ENCODE data around the gene SLC5A8. TPM values are rescaled to one million over a fixed set of nuclear protein-coding genes. Genes with fewer than 3 reads are reported as not detected.
"Not testable (repeated sequence)": the region's sequence is repeated elsewhere in the genome, so short reads cannot be mapped to it uniquely, and the experiment has no call there.

Gene SLC5A8
- total and polyA plus RNA-seq, 4 donors = not detected

- 85% methylated on average over 35 of the region's 35 CpGs for WGBS
- not testable (repeated sequence) for H3K9ac ChIP-seq (ENCODE audit: low read depth in 1 of 2, low read length in 2 of 2); H3K9me3 ChIP-seq (ENCODE audit: control insufficient read depth in 4 of 4, low read length in 3 of 4); H3K27me3 ChIP-seq (ENCODE audit: control insufficient read depth in 4 of 4, insufficient read depth in 4 of 4, low read length in 3 of 4); H3K27ac ChIP-seq (ENCODE audit: low read depth in 1 of 2, low read length in 2 of 2); DNase-seq (ENCODE audit: low spot score); H3K4me1 ChIP-seq (ENCODE audit: control insufficient read depth in 4 of 4, insufficient read depth in 4 of 4, low read length in 3 of 4); H3K4me3 ChIP-seq (ENCODE audit: low read depth in 1 of 3, low read length in 3 of 3); H3K36me3 ChIP-seq (ENCODE audit: control insufficient read depth in 4 of 4, insufficient read depth in 3 of 4, low read depth in 1 of 4, low read length in 3 of 4)
These were observed 64.1 kb downstream of the SLC5A8 start for GRCh38 chr12:101145777-101146431.

- TF ChIP-seq RAD21 (IDR thresholded peaks at IDR 0.05) (no peak), RXRA (IDR thresholded peaks at IDR 0.05) (no peak), FOXA2 (IDR thresholded peaks at IDR 0.05) (no peak), TAF1 (conservative IDR thresholded peaks at IDR 0.05) (no peak), GABPA (IDR thresholded peaks at IDR 0.05 in 1 of 2, conservative IDR thresholded peaks at IDR 0.05 in 1 of 2) (no peak), HNF4A (conservative IDR thresholded peaks at IDR 0.05) (no peak), JUND (IDR thresholded peaks at IDR 0.05) (no peak), ATF3 (IDR thresholded peaks at IDR 0.05) (no peak), REST (IDR thresholded peaks at IDR 0.05) (no peak), ZBTB33 (IDR thresholded peaks at IDR 0.05) (no peak), FOXA1 (IDR thresholded peaks at IDR 0.05) (no peak), NR2F2 (IDR thresholded peaks at IDR 0.05) (no peak), MAX (IDR thresholded peaks at IDR 0.05) (no peak), HNF4G (IDR thresholded peaks at IDR 0.05) (no peak)
- WGBS = 82% methylated on average over 6 of the region's 6 CpGs
- H3K36me3 ChIP-seq (ENCODE audit: control insufficient read depth in 4 of 4, insufficient read depth in 3 of 4, low read depth in 1 of 4, low read length in 3 of 4) = no peaks in the 10 kb centered on the region
- no peak for DNase-seq (ENCODE audit: low spot score)
- no peaks in the 10 kb centered on the region for H3K27me3 ChIP-seq (ENCODE audit: control insufficient read depth in 4 of 4, insufficient read depth in 4 of 4, low read length in 3 of 4)
- H3K4me1 ChIP-seq (ENCODE audit: control insufficient read depth in 4 of 4, insufficient read depth in 4 of 4, low read length in 3 of 4) = no peaks in the 10 kb centered on the region
- H3K27ac ChIP-seq (ENCODE audit: low read depth in 1 of 2, low read length in 2 of 2) = no peak overlapping the region
- no peaks in the 10 kb centered on the region for H3K9me3 ChIP-seq (ENCODE audit: control insufficient read depth in 4 of 4, low read length in 3 of 4)
- H3K9ac ChIP-seq (ENCODE audit: low read depth in 1 of 2, low read length in 2 of 2) = no peak overlapping the region
- no peak overlapping the region for H3K4me3 ChIP-seq (ENCODE audit: low read depth in 1 of 3, low read length in 3 of 3)
These were observed 82.4 kb downstream of the SLC5A8 start for GRCh38 chr12:101127521-101128219.
